ENCODE data around the gene PHF21B. TPM values are rescaled to one million over a fixed set of nuclear protein-coding genes. Genes with fewer than 3 reads are reported as not detected.
"Not testable (repeated sequence)": the region's sequence is repeated elsewhere in the genome, so short reads cannot be mapped to it uniquely, and the experiment has no call there.

Gene PHF21B
- total RNA-seq, 3 donors from 2014 or later (not counting 1 experiment from before 2014, with no cell fraction given), result not detected

DNA sequence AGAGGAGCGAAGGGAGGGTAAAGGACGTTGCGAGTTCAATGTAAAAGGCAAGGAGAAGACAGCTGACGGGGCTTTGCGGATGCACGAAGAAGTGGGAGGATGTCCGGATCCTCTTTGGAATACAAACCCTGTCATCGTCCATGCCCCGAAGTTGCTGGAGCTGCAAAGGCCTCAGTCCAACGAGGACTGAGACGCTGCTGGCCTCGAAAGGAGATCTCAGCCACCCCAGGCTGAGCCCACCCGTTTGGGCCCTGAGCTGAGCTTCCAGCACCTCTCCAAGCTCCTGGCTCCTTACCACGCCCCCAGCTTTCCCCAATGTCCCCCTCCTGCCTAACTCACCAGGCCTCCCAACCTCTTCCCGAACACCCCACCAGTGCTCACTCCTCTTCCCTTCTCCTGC is 46.1 kb upstream of the PHF21B start:
- Histone ChIP-seq H3K27ac (ENCODE audit: low read length) (no peak overlapping the region), H3K36me3 (ENCODE audit: control insufficient read depth, insufficient read depth, low read length) (no peaks in the 10 kb centered on the region), H3K4me1 (ENCODE audit: control insufficient read depth, insufficient read depth, low read length) (no peaks in the 10 kb centered on the region), H3K27me3 (ENCODE audit: control insufficient read depth, insufficient read depth, low read length) (no peaks in the 10 kb centered on the region), H3K4me3 (ENCODE audit: low read length) (no peak overlapping the region), H3K9me3 (ENCODE audit: control insufficient read depth, insufficient read depth, low read length) (no peaks in the 10 kb centered on the region)
- Mint-ChIP-seq H3K27me3 (ENCODE audit: low read depth in 2 of 2) (peaks cover 8 to 11% of the 10 kb centered on the region in 2 donors), H3K36me3 (no peaks in the 10 kb centered on the region), H3K27ac (no peak overlapping the region), H3K4me3 (no peak overlapping the region), H3K9me3 (no peaks in the 10 kb centered on the region), H3K4me1 (peaks cover 0 to 5% of the 10 kb centered on the region in 2 donors)
- intact Hi-C loops (cut with micrococcal nuclease), result no loop called here
- no peak for TF ChIP-seq CTCF (IDR thresholded peaks at IDR 0.05)
- 89% methylated on average over 15 of the region's 15 CpGs for WGBS (ENCODE audit: insufficient coverage)
- ATAC-seq (no peak), DNase-seq (no peak)

GRCh38 chr22:45053571-45053970 is 43.8 kb upstream of the PHF21B start:
- H3K36me3 Mint-ChIP-seq, result no peaks in the 10 kb centered on the region
- no peak for ATAC-seq

GRCh38 chr22:45053094-45053493 is 43.3 kb upstream of the PHF21B start:
- no peaks in the 10 kb centered on the region for H3K36me3 ChIP-seq (ENCODE audit: control insufficient read depth, insufficient read depth, low read length)
- Mint-ChIP-seq H3K36me3 (no peaks in the 10 kb centered on the region), H3K9me3 (no peaks in the 10 kb centered on the region), H3K4me3 (no peak overlapping the region), H3K4me1 (peaks cover 0 to under 1% of the 10 kb centered on the region in 2 donors), H3K27me3 (ENCODE audit: low read depth in 2 of 2) (peaks cover 11 to 18% of the 10 kb centered on the region in 2 donors), H3K27ac (no peak overlapping the region)
- intact Hi-C loops (cut with micrococcal nuclease), result no loop called here
- DNase-seq (no peak), ATAC-seq (no peak)
- no peak overlapping the region for H3K4me3 ChIP-seq (ENCODE audit: low read length)
- H3K27ac ChIP-seq (ENCODE audit: low read length), result no peak overlapping the region
- 93% methylated on average over 1 of the region's 1 CpG for WGBS (ENCODE audit: insufficient coverage)
- no peaks in the 10 kb centered on the region for H3K4me1 ChIP-seq (ENCODE audit: control insufficient read depth, insufficient read depth, low read length)
- H3K9me3 ChIP-seq (ENCODE audit: control insufficient read depth, insufficient read depth, low read length), result no peaks in the 10 kb centered on the region
- no peak for TF ChIP-seq CTCF (IDR thresholded peaks at IDR 0.05)
- H3K27me3 ChIP-seq (ENCODE audit: control insufficient read depth, insufficient read depth, low read length), result no peaks in the 10 kb centered on the region

More at GRCh38 chr22:45053571-45053970, 43.8 kb upstream of the PHF21B start:
- H3K4me3 Mint-ChIP-seq, result no peak overlapping the region
- peaks cover 0 to 5% of the 10 kb centered on the region in 2 donors for H3K4me1 Mint-ChIP-seq
- TF ChIP-seq CTCF (IDR thresholded peaks at IDR 0.05), result no peak
- no peak overlapping the region for H3K27ac Mint-ChIP-seq
- H3K9me3 Mint-ChIP-seq, result no peaks in the 10 kb centered on the region
- H3K9me3 ChIP-seq (ENCODE audit: control insufficient read depth, insufficient read depth, low read length), result no peaks in the 10 kb centered on the region
- no peaks in the 10 kb centered on the region for H3K27me3 ChIP-seq (ENCODE audit: control insufficient read depth, insufficient read depth, low read length)
- peaks cover 11 to 15% of the 10 kb centered on the region in 2 donors for H3K27me3 Mint-ChIP-seq (ENCODE audit: low read depth in 2 of 2)
- no peak overlapping the region for H3K27ac ChIP-seq (ENCODE audit: low read length)
- no peaks in the 10 kb centered on the region for H3K4me1 ChIP-seq (ENCODE audit: control insufficient read depth, insufficient read depth, low read length)
- no peak for DNase-seq
- WGBS (ENCODE audit: insufficient coverage), result 53% methylated on average over 1 of the region's 1 CpG
- H3K4me3 ChIP-seq (ENCODE audit: low read length), result no peak overlapping the region
- intact Hi-C loops (cut with micrococcal nuclease), result no loop called here
- H3K36me3 ChIP-seq (ENCODE audit: control insufficient read depth, insufficient read depth, low read length), result no peaks in the 10 kb centered on the region

DNA sequence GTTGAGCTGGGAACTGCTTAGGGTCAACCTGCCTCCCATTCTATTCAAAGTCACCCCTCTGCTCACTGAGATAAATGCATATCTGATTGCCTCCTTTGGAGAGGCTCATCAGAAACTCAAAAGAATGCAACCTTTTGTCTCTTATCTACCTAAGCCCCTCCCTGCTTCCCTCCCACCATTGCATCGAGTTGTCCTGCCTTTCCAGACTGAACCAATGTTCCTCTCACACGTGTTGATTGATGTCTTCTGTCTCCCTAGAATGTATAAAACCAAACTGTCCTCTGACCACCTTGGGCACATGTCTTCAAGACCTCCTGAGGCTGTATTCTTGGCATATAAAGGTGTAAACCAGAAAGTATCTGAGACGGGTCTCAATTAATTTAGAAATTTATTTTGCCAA is 42.9 kb upstream of the PHF21B start:
- H3K27me3 ChIP-seq (ENCODE audit: control insufficient read depth, insufficient read depth, low read length); H3K27ac ChIP-seq (ENCODE audit: low read length); H3K4me1 ChIP-seq (ENCODE audit: control insufficient read depth, insufficient read depth, low read length); H3K4me3 Mint-ChIP-seq; H3K9me3 ChIP-seq (ENCODE audit: control insufficient read depth, insufficient read depth, low read length); intact Hi-C loops (cut with micrococcal nuclease); H3K36me3 Mint-ChIP-seq; H3K36me3 ChIP-seq (ENCODE audit: control insufficient read depth, insufficient read depth, low read length); H3K27ac Mint-ChIP-seq; H3K4me1 Mint-ChIP-seq; DNase-seq; H3K4me3 ChIP-seq (ENCODE audit: low read length); ATAC-seq; H3K9me3 Mint-ChIP-seq: not testable (repeated sequence)
- peaks cover 11 to 18% of the 10 kb centered on the region in 2 donors for H3K27me3 Mint-ChIP-seq (ENCODE audit: low read depth in 2 of 2)
- 57% methylated on average over 3 of the region's 3 CpGs for WGBS (ENCODE audit: insufficient coverage)

Data from natural killer cell (primary cell).